ENCODE data around the gene ACKR3.

The ACKR3 gene

GRCh38 chr2:236603361-236604015, 33.9 kb downstream of the ACKR3 start:
- Histone ChIP-seq H3K4me3 (ENCODE audit: low read length) (no peak overlapping the region), H3K27ac (ENCODE audit: low read depth, low read length) (no peak overlapping the region), H3K9me3 (ENCODE audit: insufficient read depth, low read depth, low read length) (no peaks in the 10 kb centered on the region), H3K27me3 (ENCODE audit: insufficient read depth, low read length) (no peaks in the 10 kb centered on the region), H3K36me3 (ENCODE audit: insufficient read depth, low read length) (no peaks in the 10 kb centered on the region), H3K9ac (ENCODE audit: low read depth, low read length) (no peak overlapping the region), H3K4me1 (ENCODE audit: insufficient read depth, low read length) (no peaks in the 10 kb centered on the region)
- WGBS = 94% methylated on average over 15 of the region's 15 CpGs

- Histone ChIP-seq H3K9me3 (ENCODE audit: insufficient read depth, low read depth, low read length) (no peaks in the 10 kb centered on the region), H3K27me3 (ENCODE audit: insufficient read depth, low read length) (no peaks in the 10 kb centered on the region), H3K4me1 (ENCODE audit: insufficient read depth, low read length) (no peaks in the 10 kb centered on the region), H3K4me3 (ENCODE audit: low read length) (no peak overlapping the region), H3K36me3 (ENCODE audit: insufficient read depth, low read length) (no peaks in the 10 kb centered on the region), H3K9ac (ENCODE audit: low read depth, low read length) (no peak overlapping the region), H3K27ac (ENCODE audit: low read depth, low read length) (no peak overlapping the region)
- 88% methylated on average over 20 of the region's 20 CpGs for whole genome bisulfite sequencing
These were observed 35.1 kb downstream of the ACKR3 start for GRCh38 chr2:236604575-236605344.

GRCh38 chr2:236605345-236605734, 35.7 kb downstream of the ACKR3 start:
- Histone ChIP-seq H3K27me3 (ENCODE audit: insufficient read depth, low read length) (no peaks in the 10 kb centered on the region), H3K9ac (ENCODE audit: low read depth, low read length) (no peak overlapping the region), H3K27ac (ENCODE audit: low read depth, low read length) (no peak overlapping the region), H3K36me3 (ENCODE audit: insufficient read depth, low read length) (no peaks in the 10 kb centered on the region), H3K4me1 (ENCODE audit: insufficient read depth, low read length) (no peaks in the 10 kb centered on the region), H3K9me3 (ENCODE audit: insufficient read depth, low read depth, low read length) (no peaks in the 10 kb centered on the region), H3K4me3 (ENCODE audit: low read length) (no peak overlapping the region)
- WGBS = 92% methylated on average over 13 of the region's 13 CpGs

GRCh38 chr2:236606023-236606422, 36.4 kb downstream of the ACKR3 start:
- H3K4me1 ChIP-seq (ENCODE audit: insufficient read depth, low read length) = no peaks in the 10 kb centered on the region
- H3K4me3 ChIP-seq (ENCODE audit: low read length) = no peak overlapping the region
- WGBS = 97% methylated on average over 10 of the region's 10 CpGs
- H3K36me3 ChIP-seq (ENCODE audit: insufficient read depth, low read length) = no peaks in the 10 kb centered on the region
- no peaks in the 10 kb centered on the region for H3K27me3 ChIP-seq (ENCODE audit: insufficient read depth, low read length)
- no peaks in the 10 kb centered on the region for H3K9me3 ChIP-seq (ENCODE audit: insufficient read depth, low read depth, low read length)
- H3K27ac ChIP-seq (ENCODE audit: low read depth, low read length) = no peak overlapping the region
- no peak overlapping the region for H3K9ac ChIP-seq (ENCODE audit: low read depth, low read length)

GRCh38 chr2:236607471-236608187, 38.0 kb downstream of the ACKR3 start:
- H3K27me3 ChIP-seq (ENCODE audit: insufficient read depth, low read length) = no peaks in the 10 kb centered on the region
- no peaks in the 10 kb centered on the region for H3K4me1 ChIP-seq (ENCODE audit: insufficient read depth, low read length)
- no peak overlapping the region for H3K4me3 ChIP-seq (ENCODE audit: low read length)
- H3K9me3 ChIP-seq (ENCODE audit: insufficient read depth, low read depth, low read length) = no peaks in the 10 kb centered on the region
- H3K27ac ChIP-seq (ENCODE audit: low read depth, low read length) = no peak overlapping the region
- H3K9ac ChIP-seq (ENCODE audit: low read depth, low read length) = no peak overlapping the region
- 87% methylated on average over 9 of the region's 9 CpGs for WGBS
- no peaks in the 10 kb centered on the region for H3K36me3 ChIP-seq (ENCODE audit: insufficient read depth, low read length)

GRCh38 chr2:236608188-236608525, 38.5 kb downstream of the ACKR3 start:
- Histone ChIP-seq H3K4me1 (ENCODE audit: insufficient read depth, low read length) (no peaks in the 10 kb centered on the region), H3K27me3 (ENCODE audit: insufficient read depth, low read length) (no peaks in the 10 kb centered on the region), H3K9ac (ENCODE audit: low read depth, low read length) (no peak overlapping the region), H3K27ac (ENCODE audit: low read depth, low read length) (no peak overlapping the region), H3K9me3 (ENCODE audit: insufficient read depth, low read depth, low read length) (no peaks in the 10 kb centered on the region), H3K36me3 (ENCODE audit: insufficient read depth, low read length) (no peaks in the 10 kb centered on the region), H3K4me3 (ENCODE audit: low read length) (no peak overlapping the region)
- 95% methylated on average over 3 of the region's 3 CpGs for WGBS

GRCh38 chr2:236608710-236609109, 39.1 kb downstream of the ACKR3 start:
- no peaks in the 10 kb centered on the region for H3K4me1 ChIP-seq (ENCODE audit: insufficient read depth, low read length)
- H3K9ac ChIP-seq (ENCODE audit: low read depth, low read length) = no peak overlapping the region
- no peaks in the 10 kb centered on the region for H3K36me3 ChIP-seq (ENCODE audit: insufficient read depth, low read length)
- WGBS = 96% methylated on average over 3 of the region's 3 CpGs
- H3K27ac ChIP-seq (ENCODE audit: low read depth, low read length) = no peak overlapping the region
- H3K27me3 ChIP-seq (ENCODE audit: insufficient read depth, low read length) = no peaks in the 10 kb centered on the region
- H3K4me3 ChIP-seq (ENCODE audit: low read length) = no peak overlapping the region
- H3K9me3 ChIP-seq (ENCODE audit: insufficient read depth, low read depth, low read length) = no peaks in the 10 kb centered on the region

- Histone ChIP-seq H3K9me3 (ENCODE audit: insufficient read depth, low read depth, low read length) (no peaks in the 10 kb centered on the region), H3K27me3 (ENCODE audit: insufficient read depth, low read length) (no peaks in the 10 kb centered on the region), H3K4me3 (ENCODE audit: low read length) (no peak overlapping the region), H3K4me1 (ENCODE audit: insufficient read depth, low read length) (no peaks in the 10 kb centered on the region), H3K36me3 (ENCODE audit: insufficient read depth, low read length) (no peaks in the 10 kb centered on the region), H3K9ac (ENCODE audit: low read depth, low read length) (no peak overlapping the region), H3K27ac (ENCODE audit: low read depth, low read length) (no peak overlapping the region)
- 96% methylated on average over 8 of the region's 8 CpGs for WGBS
These were observed 41.6 kb downstream of the ACKR3 start for GRCh38 chr2:236610991-236611821.

GRCh38 chr2:236612737-236613136, 43.1 kb downstream of the ACKR3 start:
- 87% methylated on average over 10 of the region's 10 CpGs for WGBS
- H3K9me3 ChIP-seq (ENCODE audit: insufficient read depth, low read depth, low read length) = no peaks in the 10 kb centered on the region
- H3K27ac ChIP-seq (ENCODE audit: low read depth, low read length) = no peak overlapping the region
- no peaks in the 10 kb centered on the region for H3K36me3 ChIP-seq (ENCODE audit: insufficient read depth, low read length)
- no peak overlapping the region for H3K4me3 ChIP-seq (ENCODE audit: low read length)
- H3K4me1 ChIP-seq (ENCODE audit: insufficient read depth, low read length) = no peaks in the 10 kb centered on the region
- no peak overlapping the region for H3K9ac ChIP-seq (ENCODE audit: low read depth, low read length)
- H3K27me3 ChIP-seq (ENCODE audit: insufficient read depth, low read length) = no peaks in the 10 kb centered on the region

- no peak overlapping the region for H3K27ac ChIP-seq (ENCODE audit: low read depth, low read length)
- WGBS = 96% methylated on average over 4 of the region's 4 CpGs
- no peaks in the 10 kb centered on the region for H3K36me3 ChIP-seq (ENCODE audit: insufficient read depth, low read length)
- H3K9ac ChIP-seq (ENCODE audit: low read depth, low read length) = no peak overlapping the region; the same call in 1 of the 2 replicates
- no peak overlapping the region for H3K4me3 ChIP-seq (ENCODE audit: low read length)
- no peaks in the 10 kb centered on the region for H3K9me3 ChIP-seq (ENCODE audit: insufficient read depth, low read depth, low read length)
- no peaks in the 10 kb centered on the region for H3K4me1 ChIP-seq (ENCODE audit: insufficient read depth, low read length)
- H3K27me3 ChIP-seq (ENCODE audit: insufficient read depth, low read length) = no peaks in the 10 kb centered on the region
These were observed 44.0 kb downstream of the ACKR3 start for GRCh38 chr2:236613612-236614011.

GRCh38 chr2:236614551-236614950, 44.9 kb downstream of the ACKR3 start:
- no peak overlapping the region for H3K4me3 ChIP-seq (ENCODE audit: low read length)
- H3K9me3 ChIP-seq (ENCODE audit: insufficient read depth, low read depth, low read length) = no peaks in the 10 kb centered on the region
- 94% methylated on average over 5 of the region's 5 CpGs for WGBS
- H3K9ac ChIP-seq (ENCODE audit: low read depth, low read length) = no peak overlapping the region
- H3K36me3 ChIP-seq (ENCODE audit: insufficient read depth, low read length) = no peaks in the 10 kb centered on the region
- no peaks in the 10 kb centered on the region for H3K27me3 ChIP-seq (ENCODE audit: insufficient read depth, low read length)
- no peak overlapping the region for H3K27ac ChIP-seq (ENCODE audit: low read depth, low read length)
- no peaks in the 10 kb centered on the region for H3K4me1 ChIP-seq (ENCODE audit: insufficient read depth, low read length)

Data from HUES64 (cell line).